H1 (cell line): ENCODE measurements around the gene CYP3A7.

ENCODE experiments used
- BCL11A ChIP-seq, 2 experiments: IDR thresholded peaks; one replicate each; pipeline ENCODE4 v1.6.1; 2011; ENCODE audit warnings: low read depth in 2 of 2, low read length in 2 of 2, mild to moderate bottlenecking in 2 of 2
- CEBPB ChIP-seq: IDR thresholded peaks from 2 replicates; pipeline ENCODE4 v1.6.1; 2012; ENCODE audit warnings: low read depth, low read length
- CREB1 ChIP-seq: IDR thresholded peaks from 2 replicates; pipeline ENCODE4 v1.6.1; 2012; ENCODE audit warnings: inconsistent platforms
- EZH2 ChIP-seq: fragments of 200-600 bp; sonication (generic); IDR thresholded peaks from 2 replicates; pipeline ENCODE4 v1.7.1; 2012; ENCODE audit warnings: low read depth, mild to moderate bottlenecking, moderate library complexity, low read length, inconsistent platforms; ENCODE audit not compliant: severe bottlenecking
- FOSL1 ChIP-seq: IDR thresholded peaks from 2 replicates; pipeline ENCODE4 v1.6.1; 2011; ENCODE audit warnings: mild to moderate bottlenecking, low read depth, low read length, moderate library complexity; ENCODE audit not compliant: insufficient read depth
- GABPA ChIP-seq: IDR thresholded peaks from 2 replicates; pipeline ENCODE4 v1.6.1; 2011; ENCODE audit warnings: mild to moderate bottlenecking, low read length, moderate library complexity, borderline replicate concordance; ENCODE audit not compliant: insufficient read depth
- NANOG ChIP-seq: IDR thresholded peaks from 2 replicates; pipeline ENCODE4 v1.6.1; 2011; ENCODE audit warnings: low read length, low read depth, mild to moderate bottlenecking, inconsistent platforms; ENCODE audit not compliant: insufficient read depth, poor library complexity, severe bottlenecking
- POLR2A ChIP-seq, 2 experiments: IDR thresholded peaks; 1 replicate in 1 of 2; 2 replicates in 1 of 2; pipeline ENCODE4 v1.6.1; 2011; ENCODE audit warnings: low read depth in 2 of 2, low read length in 2 of 2, mild to moderate bottlenecking in 2 of 2; ENCODE audit errors: control extremely low read depth in 1 of 2
- POLR2AphosphoS5 ChIP-seq: IDR thresholded peaks from 2 replicates; pipeline ENCODE4 v1.6.1; 2011; ENCODE audit warnings: low read depth, low read length
- RFX5 ChIP-seq: IDR thresholded peaks from 2 replicates; pipeline ENCODE4 v1.6.1; 2011; ENCODE audit warnings: low read depth, low read length, improper control_type of control experiment, borderline replicate concordance
- TBP ChIP-seq: IDR thresholded peaks from 2 replicates; pipeline ENCODE4 v1.6.1; 2011; ENCODE audit warnings: low read depth, low read length, improper control_type of control experiment
- YY1 ChIP-seq: IDR thresholded peaks from 2 replicates; pipeline ENCODE4 v1.6.1; 2011; ENCODE audit warnings: low read depth, mild to moderate bottlenecking, low read length
- TF ChIP-seq, protein P1 (sequence below), 3 experiments: IDR thresholded peaks; 1 replicate in 2 of 3; 2 replicates in 1 of 3; pipeline versions ENCODE4 v1.5.1 to v1.6.1; 2011; ENCODE audit warnings: low read length in 3 of 3, mild to moderate bottlenecking in 3 of 3, inconsistent platforms in 2 of 3, low read depth in 1 of 3, moderate library complexity in 1 of 3; ENCODE audit not compliant: insufficient read depth in 1 of 3; ENCODE audit errors: control extremely low read depth in 1 of 3
- TF ChIP-seq, protein P2 (sequence below): IDR thresholded peaks from 2 replicates; pipeline ENCODE4 v1.6.1; 2012; ENCODE audit warnings: low read length, inconsistent platforms

DNA sequence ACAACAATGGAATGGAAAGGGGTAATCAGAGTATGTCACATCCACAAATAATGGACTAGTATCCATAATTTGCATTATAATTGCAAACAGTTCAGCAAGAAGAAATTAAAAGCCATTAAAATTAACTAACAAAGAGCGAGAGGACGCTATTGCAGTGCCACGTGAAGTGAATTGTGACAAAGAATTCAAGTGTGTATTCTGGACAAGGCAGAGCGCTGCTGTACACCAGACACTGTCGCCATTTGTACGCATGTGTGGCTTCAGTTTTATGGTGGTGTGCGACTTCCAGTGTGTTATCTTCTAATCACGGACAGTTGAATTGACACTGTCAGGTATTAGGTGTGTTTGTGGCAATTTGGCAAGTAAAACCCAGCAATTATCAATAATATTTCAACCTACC, 66.5 kb downstream of the CYP3A7 start:
- no peak for TF ChIP-seq GABPA
- TF ChIP-seq POLR2A (IDR thresholded peaks at IDR 0.05; ENCODE audit: control extremely low read depth in 1 of 2, low read depth in 2 of 2, low read length in 2 of 2), result no peak
- TF ChIP-seq POLR2AphosphoS5, result no peak
- TF ChIP-seq CEBPB, result no peak
- TF ChIP-seq, protein P1, sequence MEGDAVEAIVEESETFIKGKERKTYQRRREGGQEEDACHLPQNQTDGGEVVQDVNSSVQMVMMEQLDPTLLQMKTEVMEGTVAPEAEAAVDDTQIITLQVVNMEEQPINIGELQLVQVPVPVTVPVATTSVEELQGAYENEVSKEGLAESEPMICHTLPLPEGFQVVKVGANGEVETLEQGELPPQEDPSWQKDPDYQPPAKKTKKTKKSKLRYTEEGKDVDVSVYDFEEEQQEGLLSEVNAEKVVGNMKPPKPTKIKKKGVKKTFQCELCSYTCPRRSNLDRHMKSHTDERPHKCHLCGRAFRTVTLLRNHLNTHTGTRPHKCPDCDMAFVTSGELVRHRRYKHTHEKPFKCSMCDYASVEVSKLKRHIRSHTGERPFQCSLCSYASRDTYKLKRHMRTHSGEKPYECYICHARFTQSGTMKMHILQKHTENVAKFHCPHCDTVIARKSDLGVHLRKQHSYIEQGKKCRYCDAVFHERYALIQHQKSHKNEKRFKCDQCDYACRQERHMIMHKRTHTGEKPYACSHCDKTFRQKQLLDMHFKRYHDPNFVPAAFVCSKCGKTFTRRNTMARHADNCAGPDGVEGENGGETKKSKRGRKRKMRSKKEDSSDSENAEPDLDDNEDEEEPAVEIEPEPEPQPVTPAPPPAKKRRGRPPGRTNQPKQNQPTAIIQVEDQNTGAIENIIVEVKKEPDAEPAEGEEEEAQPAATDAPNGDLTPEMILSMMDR (IDR thresholded peaks at IDR 0.05; ENCODE audit: control extremely low read depth in 1 of 3, insufficient read depth in 1 of 3, low read depth in 1 of 3, low read length in 3 of 3), result no peak
- TF ChIP-seq FOSL1, result no peak
- no peak for TF ChIP-seq RFX5
- no peak for TF ChIP-seq YY1
- TF ChIP-seq EZH2, result no peak
- no peak for TF ChIP-seq BCL11A (IDR thresholded peaks at IDR 0.05; ENCODE audit: low read depth in 2 of 2, low read length in 2 of 2)
- no peak for TF ChIP-seq CREB1
- TF ChIP-seq, protein P2, sequence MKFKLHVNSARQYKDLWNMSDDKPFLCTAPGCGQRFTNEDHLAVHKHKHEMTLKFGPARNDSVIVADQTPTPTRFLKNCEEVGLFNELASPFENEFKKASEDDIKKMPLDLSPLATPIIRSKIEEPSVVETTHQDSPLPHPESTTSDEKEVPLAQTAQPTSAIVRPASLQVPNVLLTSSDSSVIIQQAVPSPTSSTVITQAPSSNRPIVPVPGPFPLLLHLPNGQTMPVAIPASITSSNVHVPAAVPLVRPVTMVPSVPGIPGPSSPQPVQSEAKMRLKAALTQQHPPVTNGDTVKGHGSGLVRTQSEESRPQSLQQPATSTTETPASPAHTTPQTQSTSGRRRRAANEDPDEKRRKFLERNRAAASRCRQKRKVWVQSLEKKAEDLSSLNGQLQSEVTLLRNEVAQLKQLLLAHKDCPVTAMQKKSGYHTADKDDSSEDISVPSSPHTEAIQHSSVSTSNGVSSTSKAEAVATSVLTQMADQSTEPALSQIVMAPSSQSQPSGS, result no peak
- TF ChIP-seq TBP, result no peak
- no peak for TF ChIP-seq NANOG
